GM21576 (cell line): ENCODE measurements around the gene GLDN.
"Not testable (repeated sequence)": the region's sequence is repeated elsewhere in the genome, so short reads cannot be mapped to it uniquely, and the experiment has no call there.

Source experiments
- ATAC-seq: cut with Tn5 transposase; IDR thresholded peaks from one replicate; pipeline ENCODE4 v1.9.1; 2021; ENCODE audit warnings: mild to moderate bottlenecking, moderate library complexity; ENCODE audit not compliant: unreplicated experiment

The GLDN gene

GRCh38 chr15:51386960-51387698, 45.7 kb downstream of the GLDN start:
- ATAC-seq, result no peak

- ATAC-seq, result no peak
Measured at GRCh38 chr15:51387699-51388041, 46.2 kb downstream of the GLDN start.

GRCh38 chr15:51388726-51389125, 47.3 kb downstream of the GLDN start:
- ATAC-seq, result no peak

GRCh38 chr15:51390241-51390965, 48.9 kb downstream of the GLDN start:
- no peak for ATAC-seq

GRCh38 chr15:51390966-51391422, 49.5 kb downstream of the GLDN start:
- no peak for ATAC-seq

GRCh38 chr15:51396921-51397320, 55.5 kb downstream of the GLDN start:
- ATAC-seq, result no peak

- no peak for ATAC-seq
Measured at GRCh38 chr15:51398626-51399025, 57.2 kb downstream of the GLDN start.

GRCh38 chr15:51401051-51401780, 59.8 kb downstream of the GLDN start:
- ATAC-seq, result no peak

- ATAC-seq, result no peak
Measured at GRCh38 chr15:51401872-51402517, 60.5 kb downstream of the GLDN start.

- ATAC-seq, result no peak
Measured at GRCh38 chr15:51403072-51403878, 61.8 kb downstream of the GLDN start.

GRCh38 chr15:51403946-51404695, 62.7 kb downstream of the GLDN start:
- ATAC-seq, result no peak

GRCh38 chr15:51405693-51406523, 64.5 kb downstream of the GLDN start:
- no peak for ATAC-seq

- ATAC-seq, result no peak
Measured at GRCh38 chr15:51414256-51414860, 72.9 kb downstream of the GLDN start.

GRCh38 chr15:51416129-51416528, 74.7 kb downstream of the GLDN start:
- no peak for ATAC-seq

GRCh38 chr15:51423040-51423439, 81.6 kb downstream of the GLDN start:
- ATAC-seq, result not testable (repeated sequence)

GRCh38 chr15:51424780-51425179, 83.3 kb downstream of the GLDN start:
- no peak for ATAC-seq

GRCh38 chr15:51425517-51426040, 84.1 kb downstream of the GLDN start:
- ATAC-seq, result no peak

- ATAC-seq, result no peak
Measured at GRCh38 chr15:51438526-51438925, 97.1 kb downstream of the GLDN start.
